Fibroblast of lung (primary cell): Measurements from ENCODE around the gene ECT2. TPM values are rescaled to one million over a fixed set of nuclear protein-coding genes. Genes with fewer than 3 reads are reported as not detected.
"Not testable (repeated sequence)": the region's sequence is repeated elsewhere in the genome, so short reads cannot be mapped to it uniquely, and the experiment has no call there.

ENCODE experiments used
- DNase-seq, 2 donors: peaks; one replicate each; pipeline versions ENCODE4 v3.0.0 to v3.0.0-alpha.2; 2010; ENCODE audit warnings: low read depth in 2 of 2
- H2AFZ ChIP-seq: 2 replicates; pipeline ENCODE4 v1.5.1; 2012; ENCODE audit warnings: low read length, control low read depth, inconsistent platforms
- H3K27ac ChIP-seq: 2 replicates; pipeline ENCODE4 v1.5.1; 2011; ENCODE audit warnings: low read length, control low read depth; ENCODE audit not compliant: insufficient read depth
- H3K27me3 ChIP-seq: 2 replicates; pipeline ENCODE4 v1.5.1; 2011; ENCODE audit warnings: mild to moderate bottlenecking, low read length; ENCODE audit not compliant: control insufficient read depth, insufficient read depth
- H3K36me3 ChIP-seq: 2 replicates; pipeline ENCODE4 v1.5.1; 2011; ENCODE audit warnings: low read length; ENCODE audit not compliant: control insufficient read depth, insufficient read depth
- H3K4me1 ChIP-seq: 2 replicates; pipeline ENCODE4 v1.5.1; 2011; ENCODE audit warnings: low read length; ENCODE audit not compliant: control insufficient read depth, insufficient read depth; ENCODE audit errors: extremely low read depth
- H3K4me2 ChIP-seq: 2 replicates; pipeline ENCODE4 v1.5.1; 2011; ENCODE audit warnings: low read length, control low read depth; ENCODE audit not compliant: insufficient read depth; ENCODE audit errors: extremely low read depth
- H3K4me3 ChIP-seq, 4 experiments: fragments of 200-600 bp in 1 of 4; sonication (generic) in 1 of 4; replicated peaks in 1 of 4; 2 replicates each; pipeline ENCODE4 v1.5.1; 2011 to 2016; ENCODE audit warnings: low read length in 4 of 4, low read depth in 3 of 4, mild to moderate bottlenecking in 3 of 4, control low read depth in 2 of 4, inconsistent platforms in 1 of 4, mixed read lengths in 1 of 4; ENCODE audit not compliant: insufficient read depth in 1 of 4; ENCODE audit errors: control extremely low read depth in 1 of 4
- H3K79me2 ChIP-seq: 2 replicates; pipeline ENCODE4 v1.5.1; 2012; ENCODE audit warnings: mild to moderate bottlenecking, low read length, inconsistent platforms; ENCODE audit not compliant: control insufficient read depth, insufficient read depth
- H3K9ac ChIP-seq: 2 replicates; pipeline ENCODE4 v1.5.1; 2011; ENCODE audit warnings: mild to moderate bottlenecking, low read length, control low read depth; ENCODE audit not compliant: insufficient read depth
- H3K9me3 ChIP-seq: 2 replicates; pipeline ENCODE4 v1.5.1; 2012; ENCODE audit warnings: low read depth, low read length; ENCODE audit not compliant: control insufficient read depth, insufficient read depth
- H4K20me1 ChIP-seq: 2 replicates; pipeline ENCODE4 v1.5.1; 2011; ENCODE audit warnings: low read length; ENCODE audit not compliant: control insufficient read depth, insufficient read depth; ENCODE audit errors: extremely low read depth
- CTCF ChIP-seq, 2 donors: IDR thresholded peaks in 1 of 2; conservative IDR thresholded peaks in 1 of 2; 1 replicate in 1 of 2; 2 replicates in 1 of 2; pipeline ENCODE4 v1.5.1; 2011 to 2012; ENCODE audit warnings: low read length in 2 of 2, control low read depth in 1 of 2, inconsistent platforms in 1 of 2, low read depth in 1 of 2, mild to moderate bottlenecking in 1 of 2
- EZH2 ChIP-seq: IDR thresholded peaks from 2 replicates; pipeline ENCODE4 v1.5.1; 2012; ENCODE audit warnings: low read length, control low read depth, mild to moderate bottlenecking; ENCODE audit errors: missing control alignments
- polyA plus RNA-seq, 2 donors: library from polyadenylated mRNA; depleted of rRNA in 1 of 2; stranded (reverse) in 1 of 2; unstranded in 1 of 2; fragments of >200 nt; gene quantifications; 2 replicates each; pipeline ENCODE4 v1.2.1, GENCODE V29; 2011 to 2012; ENCODE audit warnings: missing spikeins in 1 of 2
- total RNA-seq: library from RNA; depleted of rRNA; stranded (reverse); fragments of >200 nt; gene quantifications from 2 replicates; pipeline ENCODE4 v1.2.1, GENCODE V29; 2014

ECT2 gene
- total and polyA plus RNA-seq, 2 donors (not counting 1 experiment from before 2014, with no cell fraction given): 20.5 to 34.5 TPM

- Histone ChIP-seq H2AFZ (no peak overlapping the region), H3K9ac (no peak overlapping the region), H3K4me1 (no peaks in the 10 kb centered on the region), H3K27me3 (no peaks in the 10 kb centered on the region), H3K27ac (no peak overlapping the region), H3K9me3 (no peaks in the 10 kb centered on the region), H3K4me2 (no peak overlapping the region), H3K4me3 (no peak overlapping the region), H4K20me1 (no peaks in the 10 kb centered on the region), H3K36me3 (no peaks in the 10 kb centered on the region), H3K79me2 (no peaks in the 10 kb centered on the region)
- TF ChIP-seq EZH2: no peak
- no peak for DNase-seq
Measured at GRCh38 chr3:172855037-172855436, 104.5 kb downstream of the ECT2 start.

DNA sequence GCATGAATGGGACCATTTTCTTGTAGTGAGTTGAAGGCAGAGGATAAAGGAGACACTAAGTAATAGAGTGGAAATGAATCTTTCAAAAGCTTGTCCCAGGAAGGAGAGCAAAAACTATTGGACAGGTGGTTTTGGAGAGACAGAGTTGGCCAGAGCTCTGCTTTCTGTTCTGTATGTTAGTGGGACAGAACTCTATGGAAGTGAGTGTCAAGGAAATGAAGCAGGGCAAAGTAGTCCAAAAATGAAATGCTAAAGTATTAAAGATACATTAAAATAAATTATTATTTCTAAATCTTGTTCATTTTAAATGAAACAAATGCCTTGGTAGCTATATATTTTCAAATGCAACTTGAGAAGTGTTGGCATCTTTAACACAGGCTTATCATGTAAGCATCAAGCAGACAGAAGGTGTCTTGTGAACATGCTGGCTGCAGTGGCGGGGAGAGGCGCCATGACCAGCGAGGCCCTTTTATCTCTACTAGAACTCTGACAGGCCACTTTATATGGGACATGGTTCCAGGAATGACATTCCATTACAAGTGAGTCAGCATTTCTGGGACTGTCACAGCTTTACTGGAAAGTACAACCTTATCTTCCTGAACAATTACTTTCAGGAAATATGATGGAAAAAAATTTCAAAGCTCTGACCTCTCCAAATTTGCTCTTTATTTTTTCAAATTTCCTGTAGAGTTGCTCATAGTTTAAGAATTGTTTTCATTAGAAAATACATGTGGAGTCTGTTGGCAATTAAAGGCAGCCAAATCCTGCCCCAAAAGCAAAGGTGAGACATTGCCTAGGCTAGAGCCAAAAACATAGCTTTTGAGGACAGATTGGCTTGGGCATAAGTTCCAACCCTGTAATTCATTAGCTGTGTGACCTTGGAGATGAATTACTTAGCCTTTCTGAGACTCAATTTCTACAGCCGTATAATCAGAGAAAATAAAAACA is 106.5 kb downstream of the ECT2 start:
- DNase-seq: peak in 1 of 2 donors; percentile 78
- Histone ChIP-seq H3K9me3 (no peaks in the 10 kb centered on the region), H3K4me3 (no peak overlapping the region), H3K4me2 (no peak overlapping the region), H2AFZ (no peak overlapping the region), H3K27ac (no peak overlapping the region), H3K79me2 (no peaks in the 10 kb centered on the region), H3K27me3 (no peaks in the 10 kb centered on the region), H3K4me1 (no peaks in the 10 kb centered on the region), H3K9ac (no peak overlapping the region), H4K20me1 (no peaks in the 10 kb centered on the region), H3K36me3 (no peaks in the 10 kb centered on the region)
- TF ChIP-seq EZH2 (no peak), CTCF (conservative IDR thresholded peaks at IDR 0.05 in 1 of 2, IDR thresholded peaks at IDR 0.05 in 1 of 2; ENCODE audit: low read depth in 1 of 2, low read length in 2 of 2) (no peak)

GRCh38 chr3:172859041-172859440 is 108.5 kb downstream of the ECT2 start:
- Histone ChIP-seq H3K27ac (no peak overlapping the region), H3K27me3 (no peaks in the 10 kb centered on the region), H4K20me1 (no peaks in the 10 kb centered on the region), H3K4me2 (no peak overlapping the region), H3K36me3 (no peaks in the 10 kb centered on the region), H3K9me3 (no peaks in the 10 kb centered on the region), H3K4me3 (no peak overlapping the region), H3K9ac (no peak overlapping the region), H3K4me1 (no peaks in the 10 kb centered on the region), H3K79me2 (no peaks in the 10 kb centered on the region), H2AFZ (no peak overlapping the region)
- no peak for TF ChIP-seq CTCF (conservative IDR thresholded peaks at IDR 0.05 in 1 of 2, IDR thresholded peaks at IDR 0.05 in 1 of 2; ENCODE audit: low read depth in 1 of 2, low read length in 2 of 2)
- DNase-seq: peak in 1 of 2 donors; percentile 68

GRCh38 chr3:172866726-172867350 is 116.3 kb downstream of the ECT2 start:
- not testable (repeated sequence) for H4K20me1 ChIP-seq, H3K4me1 ChIP-seq, H3K27me3 ChIP-seq, H3K9ac ChIP-seq, H3K36me3 ChIP-seq, H3K9me3 ChIP-seq, H3K4me3 ChIP-seq, H3K4me2 ChIP-seq, H2AFZ ChIP-seq, H3K79me2 ChIP-seq, DNase-seq, H3K27ac ChIP-seq
